ENCODE data around the gene PRKAR1B.

DNA sequence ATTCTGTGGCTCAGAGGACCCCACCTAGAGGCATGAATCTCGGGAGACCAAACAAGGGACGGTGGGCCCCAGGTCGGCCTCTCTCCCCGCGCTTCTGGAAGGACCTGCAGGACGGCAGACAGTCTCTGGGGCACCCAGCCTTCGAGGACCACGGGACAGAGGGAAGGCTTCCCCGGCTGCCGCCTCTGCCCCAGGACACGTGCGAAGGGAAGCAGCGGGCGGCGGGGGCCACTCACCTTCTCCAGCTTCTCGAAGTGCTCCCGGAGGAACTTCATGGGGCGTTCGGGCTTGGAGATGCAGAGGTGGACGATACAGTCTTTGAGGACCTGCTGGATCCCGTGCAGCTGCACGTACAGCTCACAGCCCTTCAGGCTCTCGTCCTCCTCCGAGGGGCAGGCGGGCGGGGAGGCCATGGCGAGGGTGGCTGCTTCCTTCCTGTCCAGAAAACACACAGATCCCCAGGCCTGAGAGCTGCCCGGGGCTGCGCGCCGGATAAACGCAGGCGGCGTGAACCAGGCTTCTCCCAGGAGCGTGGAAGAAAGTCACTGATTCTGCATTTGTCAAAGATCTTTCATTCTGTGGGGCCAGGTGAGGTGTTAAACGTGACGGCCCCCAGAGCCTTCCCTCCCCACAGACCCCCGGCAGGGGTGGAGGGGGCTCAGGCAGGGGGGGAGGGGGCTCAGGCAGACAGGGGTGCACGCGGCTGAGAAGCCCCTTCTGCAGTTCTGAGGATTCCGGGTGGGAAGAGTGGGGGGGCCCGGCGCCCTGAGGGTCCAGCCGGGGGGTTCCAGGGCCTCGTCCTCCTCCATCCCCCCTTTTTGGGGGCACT lies 15.8 kb downstream of the PRKAR1B start:
- TF ChIP-seq, protein P1, sequence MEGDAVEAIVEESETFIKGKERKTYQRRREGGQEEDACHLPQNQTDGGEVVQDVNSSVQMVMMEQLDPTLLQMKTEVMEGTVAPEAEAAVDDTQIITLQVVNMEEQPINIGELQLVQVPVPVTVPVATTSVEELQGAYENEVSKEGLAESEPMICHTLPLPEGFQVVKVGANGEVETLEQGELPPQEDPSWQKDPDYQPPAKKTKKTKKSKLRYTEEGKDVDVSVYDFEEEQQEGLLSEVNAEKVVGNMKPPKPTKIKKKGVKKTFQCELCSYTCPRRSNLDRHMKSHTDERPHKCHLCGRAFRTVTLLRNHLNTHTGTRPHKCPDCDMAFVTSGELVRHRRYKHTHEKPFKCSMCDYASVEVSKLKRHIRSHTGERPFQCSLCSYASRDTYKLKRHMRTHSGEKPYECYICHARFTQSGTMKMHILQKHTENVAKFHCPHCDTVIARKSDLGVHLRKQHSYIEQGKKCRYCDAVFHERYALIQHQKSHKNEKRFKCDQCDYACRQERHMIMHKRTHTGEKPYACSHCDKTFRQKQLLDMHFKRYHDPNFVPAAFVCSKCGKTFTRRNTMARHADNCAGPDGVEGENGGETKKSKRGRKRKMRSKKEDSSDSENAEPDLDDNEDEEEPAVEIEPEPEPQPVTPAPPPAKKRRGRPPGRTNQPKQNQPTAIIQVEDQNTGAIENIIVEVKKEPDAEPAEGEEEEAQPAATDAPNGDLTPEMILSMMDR (conservative IDR thresholded peaks at IDR 0.05 in 1 of 2, IDR thresholded peaks at IDR 0.05 in 1 of 2; ENCODE audit: extremely low read depth in 1 of 2, insufficient read depth in 1 of 2, low read depth in 1 of 2, low read length in 2 of 2) = no peak
- TF ChIP-seq EZH2 (IDR thresholded peaks at IDR 0.05; ENCODE audit: borderline replicate concordance, low read length) = no peak

Measured in mammary epithelial cell (primary cell).